Measurements from ENCODE around the gene MSMB.
A peak's percentile ranks its signal among the peaks of the same experiment; 100 is the strongest.

MSMB gene

DNA sequence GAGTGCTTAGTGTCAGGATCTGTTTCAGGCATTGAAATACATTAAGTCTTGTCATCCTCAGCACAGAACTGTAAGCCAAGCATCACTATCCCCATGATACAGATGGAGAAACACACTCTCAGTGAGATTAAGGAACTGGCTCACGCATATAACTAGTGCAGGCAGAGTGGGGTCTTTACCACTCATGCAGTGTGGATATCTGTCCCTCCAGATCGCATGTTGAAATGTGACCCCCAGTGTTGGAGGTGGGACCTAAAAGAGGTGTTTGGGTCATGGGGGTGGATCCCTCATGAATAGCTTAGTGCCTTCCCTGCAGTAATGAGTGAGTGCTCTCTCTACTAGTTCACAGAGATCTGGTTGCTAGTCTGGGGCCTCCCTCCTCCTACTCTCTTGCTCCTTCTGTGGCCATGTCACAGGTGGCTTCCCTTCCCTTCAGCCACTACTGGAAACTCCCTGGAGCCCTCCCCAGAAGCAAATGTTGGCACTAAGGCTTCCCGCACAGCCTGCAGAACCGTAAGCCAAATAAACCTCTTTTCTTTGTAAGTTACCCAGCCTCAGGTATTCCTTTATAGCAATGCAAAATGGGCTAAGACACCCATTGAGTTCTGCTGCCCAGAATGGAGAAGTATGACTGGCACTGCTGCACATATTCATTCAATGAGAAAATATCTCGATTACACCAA lies 31.8 kb upstream of the MSMB start:
- Histone ChIP-seq H3K4me3 (no peak overlapping the region), H3K27ac (no peak overlapping the region)
- TF ChIP-seq, protein P1, sequence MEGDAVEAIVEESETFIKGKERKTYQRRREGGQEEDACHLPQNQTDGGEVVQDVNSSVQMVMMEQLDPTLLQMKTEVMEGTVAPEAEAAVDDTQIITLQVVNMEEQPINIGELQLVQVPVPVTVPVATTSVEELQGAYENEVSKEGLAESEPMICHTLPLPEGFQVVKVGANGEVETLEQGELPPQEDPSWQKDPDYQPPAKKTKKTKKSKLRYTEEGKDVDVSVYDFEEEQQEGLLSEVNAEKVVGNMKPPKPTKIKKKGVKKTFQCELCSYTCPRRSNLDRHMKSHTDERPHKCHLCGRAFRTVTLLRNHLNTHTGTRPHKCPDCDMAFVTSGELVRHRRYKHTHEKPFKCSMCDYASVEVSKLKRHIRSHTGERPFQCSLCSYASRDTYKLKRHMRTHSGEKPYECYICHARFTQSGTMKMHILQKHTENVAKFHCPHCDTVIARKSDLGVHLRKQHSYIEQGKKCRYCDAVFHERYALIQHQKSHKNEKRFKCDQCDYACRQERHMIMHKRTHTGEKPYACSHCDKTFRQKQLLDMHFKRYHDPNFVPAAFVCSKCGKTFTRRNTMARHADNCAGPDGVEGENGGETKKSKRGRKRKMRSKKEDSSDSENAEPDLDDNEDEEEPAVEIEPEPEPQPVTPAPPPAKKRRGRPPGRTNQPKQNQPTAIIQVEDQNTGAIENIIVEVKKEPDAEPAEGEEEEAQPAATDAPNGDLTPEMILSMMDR (IDR thresholded peaks at IDR 0.05) = no peak
- no peak for DNase-seq (ENCODE audit: low spot score)

DNA sequence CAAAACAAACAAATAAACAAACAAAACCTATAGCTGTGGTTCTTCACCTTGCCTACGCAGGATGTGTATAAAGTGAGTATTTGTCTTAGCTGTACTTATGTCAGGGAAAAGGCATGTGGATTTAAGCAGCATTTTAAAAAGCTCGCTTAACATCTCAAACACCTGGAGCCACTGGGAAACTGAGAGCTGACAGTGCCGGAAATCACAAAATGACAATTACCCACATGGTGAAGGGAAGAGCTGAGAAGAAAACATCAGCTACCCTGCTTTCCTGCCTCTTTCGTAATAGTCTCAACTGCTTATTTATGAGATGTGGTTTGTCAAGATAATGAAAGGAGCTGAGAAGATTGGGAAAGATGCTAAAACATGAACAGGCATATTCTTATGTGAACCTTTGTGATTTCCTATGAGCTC lies 31.1 kb upstream of the MSMB start:
- no peak overlapping the region for H3K27ac ChIP-seq
- H3K4me3 ChIP-seq = no peak overlapping the region
- TF ChIP-seq, protein P1 (IDR thresholded peaks at IDR 0.05) = no peak
- no peak for DNase-seq (ENCODE audit: low spot score)

DNA sequence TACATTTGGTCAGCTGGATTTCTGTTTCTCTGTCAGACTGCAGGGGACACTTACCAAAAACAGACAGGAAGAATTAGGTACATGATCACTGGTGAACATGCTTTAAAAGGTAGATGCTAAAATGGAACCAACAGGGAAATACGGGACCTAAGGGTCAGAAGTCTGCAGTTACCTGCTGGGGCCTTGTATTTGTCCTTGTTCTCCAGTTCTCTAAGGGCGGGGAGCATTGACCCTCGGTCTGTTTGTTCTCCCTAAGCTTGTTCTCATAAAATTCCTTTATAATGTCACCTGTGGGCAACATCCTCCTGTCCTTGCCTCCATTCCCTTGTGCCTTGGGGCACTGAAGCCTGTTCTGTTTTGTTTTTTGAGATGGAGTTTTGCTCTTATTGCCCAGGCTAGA lies 29.8 kb upstream of the MSMB start:
- TF ChIP-seq, protein P1 (IDR thresholded peaks at IDR 0.05) = no peak
- Histone ChIP-seq H3K4me3 (no peak overlapping the region), H3K27ac (no peak overlapping the region)
- no peak for DNase-seq (ENCODE audit: low spot score)

DNA sequence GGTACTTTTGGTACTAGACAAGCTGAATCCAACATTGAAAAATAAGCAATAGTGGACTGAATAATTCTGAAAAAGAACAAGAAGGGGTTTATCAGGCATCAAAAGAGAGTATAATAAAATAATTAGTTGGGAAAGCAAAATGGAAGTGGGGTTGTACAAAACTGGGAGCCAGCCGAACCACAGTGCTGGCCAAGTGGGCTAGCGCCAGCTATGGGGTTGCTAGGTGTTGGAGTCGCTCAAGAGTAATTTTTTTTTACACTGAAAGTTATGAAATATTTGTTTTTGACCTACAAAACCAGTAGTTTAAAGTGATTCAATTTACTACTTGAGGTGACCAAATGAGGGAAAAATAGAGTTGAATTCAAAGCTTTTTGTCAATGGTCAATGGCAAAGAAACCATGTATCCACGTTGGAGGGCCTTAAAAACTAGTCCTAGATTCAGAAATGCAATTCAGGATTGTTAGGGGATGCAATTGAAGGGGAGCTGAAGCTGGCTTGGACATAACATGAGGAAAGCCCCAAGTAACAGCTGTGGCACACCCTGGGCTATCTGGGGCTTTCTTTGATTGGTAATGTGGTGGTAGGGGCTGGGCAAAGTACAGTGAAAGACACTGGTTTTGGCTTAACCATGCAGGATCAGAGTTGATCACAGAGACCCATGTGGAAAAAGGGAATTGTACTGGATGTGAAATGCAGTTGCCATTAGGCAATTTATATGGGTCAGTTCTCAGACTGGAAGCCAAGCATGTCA lies 28.3 kb upstream of the MSMB start:
- no peak overlapping the region for H3K4me3 ChIP-seq
- no peak overlapping the region for H3K27ac ChIP-seq
- TF ChIP-seq, protein P1 (IDR thresholded peaks at IDR 0.05) = no peak
- no peak for DNase-seq (ENCODE audit: low spot score)

DNA sequence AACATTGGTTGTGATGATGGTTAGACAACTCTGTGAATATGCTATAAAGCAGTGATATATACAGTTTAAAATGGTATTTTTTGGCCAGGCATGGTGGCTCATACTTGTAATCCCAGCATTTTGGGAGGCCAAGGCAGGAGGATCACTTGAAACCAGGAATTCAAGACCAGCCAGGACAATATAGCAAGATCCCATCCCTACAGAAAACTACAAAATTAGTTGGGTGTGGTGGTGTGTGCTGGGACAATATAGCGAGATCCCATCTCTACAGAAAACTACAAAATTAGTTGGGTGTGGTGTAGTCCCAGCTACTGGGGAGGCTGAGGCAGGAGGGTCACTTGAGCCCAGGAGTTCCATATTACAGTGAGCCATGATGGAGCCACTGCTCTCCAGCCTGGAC lies 27.5 kb upstream of the MSMB start:
- Histone ChIP-seq H3K27ac (no peak overlapping the region), H3K4me3 (no peak overlapping the region)
- TF ChIP-seq, protein P1 (IDR thresholded peaks at IDR 0.05) = no peak
- DNase-seq (ENCODE audit: low spot score) = peak; percentile 11

DNA sequence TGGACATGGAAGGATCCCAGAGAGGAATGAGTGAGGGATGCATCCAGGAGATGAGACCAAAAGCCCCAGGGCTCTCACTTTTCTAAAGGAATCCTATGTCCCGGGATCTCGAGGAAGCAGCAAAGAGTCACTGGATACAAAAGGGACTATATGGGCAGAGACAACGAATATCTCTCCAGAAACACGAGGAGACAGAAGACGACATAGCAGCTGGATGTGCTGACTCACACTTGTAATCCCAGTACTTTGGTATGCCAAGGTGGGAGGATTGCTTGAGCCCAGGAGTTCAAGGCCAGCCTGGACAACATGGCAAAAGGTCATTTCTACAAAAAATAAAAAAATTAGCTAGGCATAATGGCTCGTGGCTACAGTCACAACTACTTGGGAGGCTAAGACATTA lies 24.7 kb upstream of the MSMB start:
- DNase-seq (ENCODE audit: low spot score) = no peak
- TF ChIP-seq, protein P1 (IDR thresholded peaks at IDR 0.05) = no peak
- H3K4me3 ChIP-seq = no peak overlapping the region
- no peak overlapping the region for H3K27ac ChIP-seq
